ENCODE data around the gene RNF152. TPM values are rescaled to one million over a fixed set of nuclear protein-coding genes. Genes with fewer than 3 reads are reported as not detected.

RNF152 gene
- total and polyA plus RNA-seq, 2 of the 13 experiments (the other 11 are each of a cell fraction or from before 2014, with no cell fraction given), result 0.04 TPM; not detected in 1

- TF ChIP-seq ZNF609 (CRISPR knock-in tag; IDR thresholded peaks at IDR 0.05; ENCODE audit: borderline replicate concordance) (no peak), ZNF550 (CRISPR knock-in tag; IDR thresholded peaks at IDR 0.05; ENCODE audit: borderline replicate concordance) (no peak), SETDB1 (CRISPR knock-in tag; IDR thresholded peaks at IDR 0.05; ENCODE audit: borderline replicate concordance) (no peak), ZNF770 (CRISPR knock-in tag; IDR thresholded peaks at IDR 0.05) (no peak), ZNF275 (CRISPR knock-in tag; IDR thresholded peaks at IDR 0.05; ENCODE audit: borderline replicate concordance) (no peak), NPAS2 (CRISPR knock-in tag; IDR thresholded peaks at IDR 0.05; ENCODE audit: borderline replicate concordance) (no peak)
These were observed 17.3 kb upstream of the RNF152 start (continued) for GRCh38 chr18:61910101-61910500.
